ENCODE results near the gene ENTR1.

Gene ENTR1

DNA sequence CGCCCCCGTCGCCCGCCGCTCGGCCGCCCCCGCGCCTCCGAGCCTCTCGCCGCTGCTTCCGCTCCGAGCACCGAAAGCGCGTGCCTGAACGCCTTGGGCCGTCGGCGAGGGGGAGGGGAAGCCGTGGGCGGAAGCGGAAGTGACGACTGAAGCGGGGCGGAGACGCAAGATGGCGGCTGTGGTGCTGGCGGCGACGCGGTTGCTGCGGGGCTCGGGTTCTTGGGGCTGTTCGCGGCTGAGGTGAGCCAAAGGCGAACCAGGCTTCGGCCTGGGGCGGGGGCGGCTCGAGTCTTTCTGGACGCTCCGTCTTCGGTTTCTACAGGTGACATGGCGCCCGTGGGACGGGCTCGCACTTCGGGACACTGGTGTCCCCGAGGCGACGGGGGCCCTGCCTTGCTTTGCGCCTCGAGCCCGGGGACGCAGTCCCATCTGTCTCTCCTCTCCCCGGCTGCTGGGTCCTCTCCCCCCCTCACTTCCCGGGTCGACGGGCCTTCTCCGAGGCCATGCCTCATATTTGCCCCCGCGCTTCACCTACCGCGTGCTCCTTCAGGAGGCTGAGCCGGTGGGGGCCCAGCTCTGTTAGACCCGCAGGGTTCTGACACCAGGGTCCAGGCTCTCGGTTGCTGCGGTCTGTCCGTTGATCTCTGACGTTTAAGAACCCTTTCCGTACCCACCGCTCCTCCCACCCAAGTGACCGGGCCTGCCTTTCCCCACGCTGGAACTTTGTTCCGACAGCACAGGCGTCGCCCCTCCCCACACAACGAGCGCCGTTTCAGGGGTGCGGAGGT lies at the start of gene ENTR1, which contains the start of gene PMPCA:
Gene ENTR1, minus strand, starts transcription at position 115 of the 788 bp plus-strand sequence. CDS start 217 bp downstream, outside the sequence.
Gene PMPCA, plus strand, starts transcription at position 159 of the 788 bp plus-strand sequence. Its CDS starts 11 bp downstream, at position 170.
- ChIA-PET POLR2A (interaction anchor here (0.6 to 2.8 kb wide), 12 partner anchors 9 to 143 kb away, joined by 3 to 13 read pairs (median 4); partner anchors contain the start of gene DNLZ), CTCF (interaction anchor here (0.5 to 2.6 kb wide), 10 partner anchors 10 to 430 kb away, joined by 3 to 28 read pairs (median 4); partner anchors contain the start of genes DNLZ and INPP5E)
- peaks cover 10 to 68% of the 10 kb centered on the region in 2 experiments; a peak in 2 of 3 replicates for H3K36me3 ChIP-seq (ENCODE audit: control insufficient read depth in 2 of 2, insufficient read depth in 1 of 2, low read length in 2 of 2)
- TF ChIP-seq ZNF629 (tag by site-specific recombination; IDR thresholded peaks at IDR 0.05) = peak; percentile 80
- TF ChIP-seq, protein P1, sequence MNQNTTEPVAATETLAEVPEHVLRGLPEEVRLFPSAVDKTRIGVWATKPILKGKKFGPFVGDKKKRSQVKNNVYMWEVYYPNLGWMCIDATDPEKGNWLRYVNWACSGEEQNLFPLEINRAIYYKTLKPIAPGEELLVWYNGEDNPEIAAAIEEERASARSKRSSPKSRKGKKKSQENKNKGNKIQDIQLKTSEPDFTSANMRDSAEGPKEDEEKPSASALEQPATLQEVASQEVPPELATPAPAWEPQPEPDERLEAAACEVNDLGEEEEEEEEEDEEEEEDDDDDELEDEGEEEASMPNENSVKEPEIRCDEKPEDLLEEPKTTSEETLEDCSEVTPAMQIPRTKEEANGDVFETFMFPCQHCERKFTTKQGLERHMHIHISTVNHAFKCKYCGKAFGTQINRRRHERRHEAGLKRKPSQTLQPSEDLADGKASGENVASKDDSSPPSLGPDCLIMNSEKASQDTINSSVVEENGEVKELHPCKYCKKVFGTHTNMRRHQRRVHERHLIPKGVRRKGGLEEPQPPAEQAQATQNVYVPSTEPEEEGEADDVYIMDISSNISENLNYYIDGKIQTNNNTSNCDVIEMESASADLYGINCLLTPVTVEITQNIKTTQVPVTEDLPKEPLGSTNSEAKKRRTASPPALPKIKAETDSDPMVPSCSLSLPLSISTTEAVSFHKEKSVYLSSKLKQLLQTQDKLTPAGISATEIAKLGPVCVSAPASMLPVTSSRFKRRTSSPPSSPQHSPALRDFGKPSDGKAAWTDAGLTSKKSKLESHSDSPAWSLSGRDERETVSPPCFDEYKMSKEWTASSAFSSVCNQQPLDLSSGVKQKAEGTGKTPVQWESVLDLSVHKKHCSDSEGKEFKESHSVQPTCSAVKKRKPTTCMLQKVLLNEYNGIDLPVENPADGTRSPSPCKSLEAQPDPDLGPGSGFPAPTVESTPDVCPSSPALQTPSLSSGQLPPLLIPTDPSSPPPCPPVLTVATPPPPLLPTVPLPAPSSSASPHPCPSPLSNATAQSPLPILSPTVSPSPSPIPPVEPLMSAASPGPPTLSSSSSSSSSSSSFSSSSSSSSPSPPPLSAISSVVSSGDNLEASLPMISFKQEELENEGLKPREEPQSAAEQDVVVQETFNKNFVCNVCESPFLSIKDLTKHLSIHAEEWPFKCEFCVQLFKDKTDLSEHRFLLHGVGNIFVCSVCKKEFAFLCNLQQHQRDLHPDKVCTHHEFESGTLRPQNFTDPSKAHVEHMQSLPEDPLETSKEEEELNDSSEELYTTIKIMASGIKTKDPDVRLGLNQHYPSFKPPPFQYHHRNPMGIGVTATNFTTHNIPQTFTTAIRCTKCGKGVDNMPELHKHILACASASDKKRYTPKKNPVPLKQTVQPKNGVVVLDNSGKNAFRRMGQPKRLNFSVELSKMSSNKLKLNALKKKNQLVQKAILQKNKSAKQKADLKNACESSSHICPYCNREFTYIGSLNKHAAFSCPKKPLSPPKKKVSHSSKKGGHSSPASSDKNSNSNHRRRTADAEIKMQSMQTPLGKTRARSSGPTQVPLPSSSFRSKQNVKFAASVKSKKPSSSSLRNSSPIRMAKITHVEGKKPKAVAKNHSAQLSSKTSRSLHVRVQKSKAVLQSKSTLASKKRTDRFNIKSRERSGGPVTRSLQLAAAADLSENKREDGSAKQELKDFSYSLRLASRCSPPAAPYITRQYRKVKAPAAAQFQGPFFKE (tag by site-specific recombination; IDR thresholded peaks at IDR 0.05; ENCODE audit: borderline replicate concordance) = no peak
- TF ChIP-seq, protein P2, sequence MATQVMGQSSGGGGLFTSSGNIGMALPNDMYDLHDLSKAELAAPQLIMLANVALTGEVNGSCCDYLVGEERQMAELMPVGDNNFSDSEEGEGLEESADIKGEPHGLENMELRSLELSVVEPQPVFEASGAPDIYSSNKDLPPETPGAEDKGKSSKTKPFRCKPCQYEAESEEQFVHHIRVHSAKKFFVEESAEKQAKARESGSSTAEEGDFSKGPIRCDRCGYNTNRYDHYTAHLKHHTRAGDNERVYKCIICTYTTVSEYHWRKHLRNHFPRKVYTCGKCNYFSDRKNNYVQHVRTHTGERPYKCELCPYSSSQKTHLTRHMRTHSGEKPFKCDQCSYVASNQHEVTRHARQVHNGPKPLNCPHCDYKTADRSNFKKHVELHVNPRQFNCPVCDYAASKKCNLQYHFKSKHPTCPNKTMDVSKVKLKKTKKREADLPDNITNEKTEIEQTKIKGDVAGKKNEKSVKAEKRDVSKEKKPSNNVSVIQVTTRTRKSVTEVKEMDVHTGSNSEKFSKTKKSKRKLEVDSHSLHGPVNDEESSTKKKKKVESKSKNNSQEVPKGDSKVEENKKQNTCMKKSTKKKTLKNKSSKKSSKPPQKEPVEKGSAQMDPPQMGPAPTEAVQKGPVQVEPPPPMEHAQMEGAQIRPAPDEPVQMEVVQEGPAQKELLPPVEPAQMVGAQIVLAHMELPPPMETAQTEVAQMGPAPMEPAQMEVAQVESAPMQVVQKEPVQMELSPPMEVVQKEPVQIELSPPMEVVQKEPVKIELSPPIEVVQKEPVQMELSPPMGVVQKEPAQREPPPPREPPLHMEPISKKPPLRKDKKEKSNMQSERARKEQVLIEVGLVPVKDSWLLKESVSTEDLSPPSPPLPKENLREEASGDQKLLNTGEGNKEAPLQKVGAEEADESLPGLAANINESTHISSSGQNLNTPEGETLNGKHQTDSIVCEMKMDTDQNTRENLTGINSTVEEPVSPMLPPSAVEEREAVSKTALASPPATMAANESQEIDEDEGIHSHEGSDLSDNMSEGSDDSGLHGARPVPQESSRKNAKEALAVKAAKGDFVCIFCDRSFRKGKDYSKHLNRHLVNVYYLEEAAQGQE (tag by site-specific recombination; IDR thresholded peaks at IDR 0.05) = 0 out of 2 replicates have a peak, but pooled peaks have one; percentile 26
- no peak for TF ChIP-seq ZNF670 (tag by site-specific recombination; IDR thresholded peaks at IDR 0.05; ENCODE audit: low read depth)
- no peak for TF ChIP-seq ZNF561 (tag by site-specific recombination; IDR thresholded peaks at IDR 0.05; ENCODE audit: borderline replicate concordance)
- TF ChIP-seq ZNF175 (tag by site-specific recombination; IDR thresholded peaks at IDR 0.05) = no peak
- no peak for TF ChIP-seq ZFP69B (tag by site-specific recombination; IDR thresholded peaks at IDR 0.05)
- no peak for TF ChIP-seq GFI1B (tag by site-specific recombination; IDR thresholded peaks at IDR 0.05)
- TF ChIP-seq ZNF544 (tag by site-specific recombination; IDR thresholded peaks at IDR 0.05) = no peak
- TF ChIP-seq ZNF404 (tag by site-specific recombination; IDR thresholded peaks at IDR 0.05) = no peak
- no peak for TF ChIP-seq MYNN (tag by site-specific recombination; IDR thresholded peaks at IDR 0.05; ENCODE audit: borderline replicate concordance)
- no peak for TF ChIP-seq ZNF133 (tag by site-specific recombination; IDR thresholded peaks at IDR 0.05)
- no peak for TF ChIP-seq SETDB1 (IDR thresholded peaks at IDR 0.05; ENCODE audit: insufficient read length, low read length)
- no peak for TF ChIP-seq ZFP41 (tag by site-specific recombination; IDR thresholded peaks at IDR 0.05; ENCODE audit: borderline replicate concordance)
- TF ChIP-seq ZNF707 (tag by site-specific recombination; IDR thresholded peaks at IDR 0.05) = no peak
- TF ChIP-seq WT1 (tag by site-specific recombination; IDR thresholded peaks at IDR 0.05) = peak; percentile 35
- peak; percentile 85 for TF ChIP-seq KLF16 (tag by site-specific recombination; IDR thresholded peaks at IDR 0.05)
- no peak for TF ChIP-seq ZNF621 (tag by site-specific recombination; IDR thresholded peaks at IDR 0.05)
- no peak for TF ChIP-seq ZNF677 (tag by site-specific recombination; IDR thresholded peaks at IDR 0.05)
- TF ChIP-seq ZBTB48 (tag by site-specific recombination; IDR thresholded peaks at IDR 0.05) = peak; percentile 65; the same call in 1 of the 2 replicates
- no peak for TF ChIP-seq ZBTB7A (tag by site-specific recombination; IDR thresholded peaks at IDR 0.05; ENCODE audit: low read depth)
- TF ChIP-seq SP2 (tag by site-specific recombination; IDR thresholded peaks at IDR 0.05) = peak; percentile 89
- TF ChIP-seq ZNF248 (tag by site-specific recombination; IDR thresholded peaks at IDR 0.05) = no peak
- no peak for TF ChIP-seq HOXA7 (CRISPR knock-in tag; IDR thresholded peaks at IDR 0.05; ENCODE audit: borderline replicate concordance)
- TF ChIP-seq ZNF202 (tag by site-specific recombination; IDR thresholded peaks at IDR 0.05; ENCODE audit: borderline replicate concordance) = no peak
- no peak for TF ChIP-seq ZNF785 (tag by site-specific recombination; IDR thresholded peaks at IDR 0.05)
- TF ChIP-seq, protein P3, sequence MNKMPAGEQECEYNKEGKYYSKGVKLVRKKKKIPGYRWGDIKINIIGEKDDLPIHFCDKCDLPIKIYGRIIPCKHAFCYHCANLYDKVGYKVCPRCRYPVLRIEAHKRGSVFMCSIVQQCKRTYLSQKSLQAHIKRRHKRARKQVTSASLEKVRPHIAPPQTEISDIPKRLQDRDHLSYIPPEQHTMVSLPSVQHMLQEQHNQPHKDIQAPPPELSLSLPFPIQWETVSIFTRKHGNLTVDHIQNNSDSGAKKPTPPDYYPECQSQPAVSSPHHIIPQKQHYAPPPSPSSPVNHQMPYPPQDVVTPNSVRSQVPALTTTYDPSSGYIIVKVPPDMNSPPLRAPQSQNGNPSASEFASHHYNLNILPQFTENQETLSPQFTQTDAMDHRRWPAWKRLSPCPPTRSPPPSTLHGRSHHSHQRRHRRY (tag by site-specific recombination; IDR thresholded peaks at IDR 0.05) = no peak
- TF ChIP-seq ZNF777 (tag by site-specific recombination; IDR thresholded peaks at IDR 0.05; ENCODE audit: borderline replicate concordance) = no peak
- TF ChIP-seq ZNF354C (tag by site-specific recombination; IDR thresholded peaks at IDR 0.05; ENCODE audit: borderline replicate concordance, low read depth) = no peak

More for the DNA sequence above, at the start of gene ENTR1, which contains the start of gene PMPCA:
- Histone ChIP-seq H3K4me3 (ENCODE audit: low read depth, low read length) (peak within 1 kb of the TSS; percentile 75), H3K9me3 (ENCODE audit: control insufficient read depth, insufficient read depth, low read depth, low read length) (no peaks in the 10 kb centered on the region), H3K4me1 (ENCODE audit: control insufficient read depth, insufficient read depth, low read length) (peaks cover 11% of the 10 kb centered on the region), H3K27ac (ENCODE audit: extremely low read depth, low read depth, low read length) (peak within 1 kb of the TSS; percentile 89; the same call in 1 of the 2 replicates)

Data from HEK293 (cell line).